Measurements from ENCODE around the gene GLIPR1.
"Not testable (repeated sequence)": the region's sequence is repeated elsewhere in the genome, so short reads cannot be mapped to it uniquely, and the experiment has no call there.

Gene GLIPR1

GRCh38 chr12:75480469-75480949, at the start of gene GLIPR1:
Gene GLIPR1 (plus strand): TSS chr12:75480755. CDS start chr12:75480881, 126 bp downstream.
- peak; percentile 45 for DNase-seq

GRCh38 chr12:75432924-75433323, 47.6 kb upstream of the GLIPR1 start:
- no peak for DNase-seq

DNA sequence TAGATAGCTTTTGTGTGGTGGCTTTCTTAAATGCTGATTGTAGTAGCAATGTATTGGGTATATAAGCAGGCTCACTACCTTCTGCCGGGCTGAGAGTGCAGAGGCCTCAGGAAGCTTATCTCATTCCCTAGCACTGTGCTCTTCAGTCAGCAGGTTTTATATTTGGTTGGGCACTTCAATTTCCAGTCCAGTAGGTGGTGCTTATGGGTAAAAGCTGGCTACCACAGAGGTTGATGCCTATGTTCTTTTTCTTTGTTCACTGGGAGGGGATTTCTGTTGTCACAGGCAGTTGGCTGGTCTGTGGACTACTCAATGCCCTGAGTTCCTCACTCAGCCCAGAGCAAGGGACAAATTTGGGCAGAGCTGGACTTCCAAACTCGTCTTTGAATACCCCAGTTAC, 43.0 kb upstream of the GLIPR1 start:
- no peak for DNase-seq

DNA sequence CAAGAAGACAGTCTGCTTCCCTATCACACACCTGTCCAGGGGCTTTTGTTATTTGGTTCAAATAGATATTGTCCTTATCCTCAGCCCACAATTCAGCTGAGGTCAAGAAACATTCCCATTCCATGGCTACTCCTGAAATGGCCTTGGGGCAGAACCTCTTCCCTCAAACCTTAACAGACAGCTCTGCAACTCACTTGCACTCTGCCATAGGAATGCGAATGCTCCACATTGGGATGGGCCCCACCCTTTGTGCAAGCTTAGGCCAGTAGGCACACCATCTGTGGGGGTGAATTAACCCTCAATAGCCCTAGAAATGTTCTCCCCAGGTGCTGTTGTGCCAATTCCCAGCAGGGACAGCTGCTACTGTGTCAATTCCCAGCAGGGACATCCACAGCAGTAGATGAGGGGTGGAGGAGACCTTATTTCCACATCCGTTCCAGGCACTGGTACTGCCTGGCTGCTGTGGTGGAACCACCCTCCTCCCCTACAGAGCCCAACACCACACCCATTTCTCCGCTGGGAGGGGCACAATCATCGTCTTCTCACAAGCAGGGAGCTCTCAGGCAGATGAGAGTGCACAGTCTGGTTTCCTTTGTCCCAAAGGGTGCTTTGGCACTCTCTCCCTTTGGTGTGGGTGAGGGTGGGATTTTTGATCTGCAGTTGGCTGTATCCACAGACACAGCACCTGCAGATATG, 42.3 kb upstream of the GLIPR1 start:
- DNase-seq = no peak

- no peak for DNase-seq
Observed at GRCh38 chr12:75439048-75439447, 41.5 kb upstream of the GLIPR1 start.

GRCh38 chr12:75439930-75440329, 40.6 kb upstream of the GLIPR1 start:
- DNase-seq = no peak

GRCh38 chr12:75441687-75442449, 38.7 kb upstream of the GLIPR1 start:
- DNase-seq = not testable (repeated sequence)

GRCh38 chr12:75442454-75442853, 38.1 kb upstream of the GLIPR1 start:
- not testable (repeated sequence) for DNase-seq

DNA sequence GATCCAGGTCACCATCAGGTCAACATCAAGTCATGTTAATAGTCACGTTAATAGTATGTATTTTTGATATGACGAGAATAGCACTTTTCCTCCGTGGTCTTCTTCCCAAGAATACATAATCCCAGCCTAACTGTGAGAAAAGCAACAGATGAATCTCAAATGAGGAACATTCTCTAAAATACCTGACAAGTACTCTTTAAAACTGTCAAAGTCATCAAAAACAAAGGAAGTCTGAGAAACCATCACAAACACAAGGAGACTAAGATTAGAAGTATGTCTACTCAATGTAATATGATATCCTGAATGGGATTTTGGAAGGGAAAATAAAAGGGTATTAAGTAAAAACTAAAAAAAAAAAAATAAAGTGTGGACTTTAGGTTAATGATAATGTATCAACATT, 36.8 kb upstream of the GLIPR1 start:
- DNase-seq = no peak

DNA sequence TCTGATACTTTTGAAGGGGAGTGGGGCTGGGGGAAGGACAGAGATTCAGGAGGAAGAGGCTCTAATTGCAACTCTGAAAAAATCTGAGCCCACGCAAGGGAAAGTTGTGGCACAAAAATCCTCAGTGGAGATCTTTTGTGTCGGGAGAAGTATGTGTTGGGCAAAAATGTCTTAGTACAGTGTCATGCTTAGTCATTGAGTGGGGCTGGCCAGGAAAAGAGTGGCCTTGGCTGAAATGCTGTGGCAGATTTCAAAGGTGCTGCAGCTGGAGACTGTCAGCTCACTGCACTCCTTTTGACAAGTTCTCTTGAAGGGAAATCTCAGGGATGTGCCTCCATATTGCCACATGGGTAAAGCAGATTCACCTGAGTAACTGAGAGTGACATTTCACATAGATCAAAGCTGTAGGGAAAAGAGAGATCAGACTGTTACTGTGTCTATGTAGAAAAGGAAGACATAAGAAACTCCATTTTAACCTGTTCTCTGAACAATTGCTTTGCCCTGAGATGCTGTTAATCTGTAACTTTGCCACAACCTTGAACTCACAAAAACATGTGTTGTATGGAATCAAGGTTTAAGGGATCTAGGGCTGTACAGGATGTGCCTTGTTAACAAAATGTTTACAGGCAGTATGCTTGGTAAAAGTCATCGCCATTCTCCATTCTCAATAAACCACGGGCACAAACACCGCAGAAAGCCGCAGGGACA, 36.0 kb upstream of the GLIPR1 start:
- no peak for DNase-seq

DNA sequence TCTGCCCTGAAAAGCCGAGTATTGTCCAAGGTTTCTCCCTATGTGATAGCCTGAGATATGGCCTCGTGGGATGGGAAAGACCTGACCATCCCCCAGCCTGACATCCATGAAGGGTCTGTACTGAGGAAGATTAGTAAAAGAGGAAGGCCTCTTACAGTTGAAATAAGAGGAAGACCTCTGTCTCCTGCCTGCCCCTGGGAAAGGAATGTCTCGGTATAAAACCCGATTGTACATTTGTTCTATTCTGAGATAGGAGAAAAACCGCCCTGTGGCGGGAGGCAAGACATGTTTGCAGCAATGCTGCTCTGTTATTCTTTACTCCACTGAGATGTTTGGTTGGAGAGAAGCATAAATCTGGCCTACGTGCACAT, 35.4 kb upstream of the GLIPR1 start:
- DNase-seq = not testable (repeated sequence)

- DNase-seq = no peak
Observed at GRCh38 chr12:75446857-75447256, 33.7 kb upstream of the GLIPR1 start.

- DNase-seq = no peak
Observed at GRCh38 chr12:75447691-75448393, 32.7 kb upstream of the GLIPR1 start.

- no peak for DNase-seq
Observed at GRCh38 chr12:75452675-75453330, 27.8 kb upstream of the GLIPR1 start.

DNA sequence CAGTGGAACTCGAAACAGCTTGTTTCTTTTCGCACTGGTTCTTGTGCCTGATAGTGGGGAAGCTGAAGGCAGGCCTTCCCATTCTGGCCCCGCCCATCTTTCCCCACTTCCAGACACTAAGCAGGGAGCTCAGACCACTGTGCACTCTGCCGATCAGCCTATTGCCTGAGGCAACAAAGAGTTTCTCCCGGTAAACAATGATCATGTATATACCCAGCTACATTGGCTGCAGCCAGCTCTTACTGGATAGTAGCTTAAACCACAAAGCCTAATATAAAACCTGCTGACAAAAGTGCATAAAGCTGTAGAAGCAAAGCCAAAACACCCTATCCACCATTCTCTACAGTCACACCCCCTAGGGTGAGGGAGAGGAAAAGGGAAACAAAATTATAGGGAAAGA, 24.7 kb upstream of the GLIPR1 start:
- no peak for DNase-seq

GRCh38 chr12:75457191-75457590, 23.4 kb upstream of the GLIPR1 start:
- DNase-seq = no peak

- DNase-seq = not testable (repeated sequence)
Observed at GRCh38 chr12:75457866-75458265, 22.7 kb upstream of the GLIPR1 start.

DNA sequence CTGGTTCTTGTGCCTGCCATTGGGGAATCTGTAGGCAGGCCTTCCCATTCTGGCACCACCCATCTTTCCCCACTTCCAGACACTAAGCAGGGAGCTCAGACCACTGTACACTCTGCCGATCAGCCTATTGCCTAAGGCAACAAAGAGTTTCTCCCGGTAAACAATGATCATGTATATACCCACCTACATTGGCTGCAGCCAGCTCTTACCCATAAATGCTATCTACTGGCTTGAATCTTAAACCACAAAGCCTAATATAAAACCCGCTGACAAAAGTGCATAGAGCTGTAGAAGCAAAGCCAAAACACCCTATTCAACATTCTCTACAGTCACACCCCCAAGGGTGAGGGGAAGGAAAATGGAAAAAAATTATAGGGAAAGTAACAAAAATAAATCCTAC, 20.8 kb upstream of the GLIPR1 start:
- DNase-seq = no peak

DNA sequence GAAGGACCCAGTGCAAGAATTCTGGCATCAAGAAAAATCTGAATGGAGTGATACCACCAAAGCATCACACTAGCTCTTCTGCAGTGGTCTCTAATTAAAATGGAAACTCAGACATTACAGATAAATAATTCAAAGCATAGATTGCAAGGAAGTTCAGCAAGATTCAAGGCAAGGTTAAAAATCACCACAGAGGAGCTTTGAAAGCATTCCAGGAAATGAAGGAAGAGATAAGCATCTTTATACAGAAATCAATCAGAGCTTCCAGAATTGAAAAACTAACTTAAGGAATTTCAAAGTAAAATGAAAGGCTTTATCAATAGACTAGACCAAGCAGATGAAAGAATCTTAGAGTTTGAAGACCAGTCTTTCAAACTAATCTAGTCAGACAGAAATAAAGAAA, 20.4 kb upstream of the GLIPR1 start:
- no peak for DNase-seq

DNA sequence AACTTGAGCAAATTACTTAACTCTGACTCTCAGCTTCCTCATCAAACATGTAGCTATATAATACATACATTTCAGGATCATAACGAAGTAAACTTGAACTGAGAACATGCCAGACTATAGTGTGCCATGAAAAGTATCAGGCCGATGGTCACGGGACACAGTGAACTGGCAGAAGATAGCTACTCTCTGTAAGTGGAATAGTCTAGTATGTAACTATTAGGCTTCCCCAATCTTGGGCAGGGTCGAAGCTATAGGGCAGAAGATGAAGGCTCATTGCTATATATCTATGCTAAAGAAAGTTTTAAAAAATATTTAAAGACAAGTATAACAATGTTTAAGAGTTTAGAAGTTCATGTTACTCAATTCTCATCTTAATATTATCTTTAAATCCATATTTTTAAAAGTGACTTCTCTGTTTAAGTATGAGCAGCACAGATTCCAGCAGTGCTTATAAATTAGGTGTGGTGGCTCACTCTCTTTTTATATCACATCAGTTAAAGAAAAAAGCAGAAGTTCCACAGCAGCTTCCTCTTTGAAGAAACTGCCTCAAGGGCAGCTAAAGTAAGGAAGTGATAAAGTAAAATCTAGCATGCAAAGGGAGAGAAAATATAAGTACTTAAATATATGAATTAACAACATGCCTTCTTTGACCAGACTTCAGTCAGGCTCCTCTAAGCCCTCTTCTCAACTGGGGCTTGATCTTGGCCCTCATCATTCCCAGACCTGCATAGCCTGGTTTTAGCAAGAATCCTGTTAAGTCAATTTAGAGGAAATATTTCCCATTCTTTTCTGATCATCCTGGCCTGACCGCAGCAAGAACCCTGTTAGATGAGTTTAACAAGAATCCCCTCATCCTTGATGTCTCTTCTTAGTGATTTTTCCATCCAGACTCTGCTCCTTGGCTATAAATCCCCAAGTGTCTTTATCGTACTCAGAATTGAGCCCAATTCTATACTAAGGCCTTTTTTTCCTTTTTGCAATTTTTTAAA, 8.4 kb upstream of the GLIPR1 start:
- no peak for DNase-seq

GRCh38 chr12:75474116-75474515, 6.4 kb upstream of the GLIPR1 start:
- no peak for DNase-seq
